SK-N-SH treated with all-trans-retinoic acid at 6 μM for 48 hours (cell line): ENCODE measurements around the gene GABBR1.

Experiments
- ATAC-seq: fragments of 200-7000 bp; cut with Tn5 transposase; 3 replicates; pipeline ENCODE4 v1.9.1; 2020; ENCODE audit warnings: mild to moderate bottlenecking, moderate library complexity
- ARNTL ChIP-seq: fragments of 450-650 bp; formaldehyde crosslinking; IDR thresholded peaks from 2 replicates; pipeline ENCODE4 v1.5.0; 2020; ENCODE audit warnings: low read depth, mild to moderate bottlenecking, moderate library complexity, borderline replicate concordance
- BACH2 ChIP-seq: fragments of 250-450 bp; sonication (Bioruptor Pico); IDR thresholded peaks from 2 replicates; pipeline ENCODE4 v1.9.0; 2021; ENCODE audit warnings: mild to moderate bottlenecking, borderline replicate concordance
- CSDC2 ChIP-seq: fragments of 250-450 bp; sonication (Bioruptor Pico); IDR thresholded peaks from 2 replicates; pipeline ENCODE4 v1.5.0; 2020; ENCODE audit warnings: mild to moderate bottlenecking, moderate library complexity
- ESRRG ChIP-seq: fragments of 250-450 bp; sonication (Bioruptor Pico); IDR thresholded peaks from 2 replicates; pipeline ENCODE4 v1.6.1; 2021; ENCODE audit warnings: mild to moderate bottlenecking
- GLIS3 ChIP-seq: fragments of 250-450 bp; sonication (Bioruptor Pico); IDR thresholded peaks from 2 replicates; pipeline ENCODE4 v1.5.0; 2020; ENCODE audit warnings: mild to moderate bottlenecking, moderate library complexity
- OSR1 ChIP-seq: fragments of 250-450 bp; sonication (Bioruptor Pico); IDR thresholded peaks from 2 replicates; pipeline ENCODE4 v1.8.0; 2022; ENCODE audit warnings: moderate library complexity, mild to moderate bottlenecking, inconsistent platforms
- RARB ChIP-seq: fragments of 250-450 bp; sonication (Bioruptor Pico); IDR thresholded peaks from 2 replicates; pipeline ENCODE4 v1.8.0; 2021; ENCODE audit warnings: mild to moderate bottlenecking, moderate library complexity
- SNAI2 ChIP-seq: fragments of 250-450 bp; sonication (Bioruptor Pico); IDR thresholded peaks from 2 replicates; pipeline ENCODE4 v1.5.0; 2020; ENCODE audit warnings: mild to moderate bottlenecking, moderate library complexity
- TCF4 ChIP-seq: fragments of 250-450 bp; sonication (Bioruptor Pico); IDR thresholded peaks from 2 replicates; pipeline ENCODE4 v1.8.0; 2021; ENCODE audit warnings: mild to moderate bottlenecking, moderate library complexity, borderline replicate concordance
- TOX ChIP-seq: fragments of 250-450 bp; sonication (Bioruptor Pico); IDR thresholded peaks from 2 replicates; pipeline ENCODE4 v1.8.0; 2021; ENCODE audit warnings: mild to moderate bottlenecking, moderate library complexity, borderline replicate concordance
- ZC3H10 ChIP-seq: fragments of 250-450 bp; sonication (Bioruptor Pico); IDR thresholded peaks from 2 replicates; pipeline ENCODE4 v1.5.1; 2021; ENCODE audit warnings: mild to moderate bottlenecking, moderate library complexity
- ZFP30 ChIP-seq: fragments of 450-650 bp; formaldehyde crosslinking; IDR thresholded peaks from 2 replicates; pipeline ENCODE4 v1.5.0; 2022; ENCODE audit warnings: mild to moderate bottlenecking, moderate library complexity
- ZNF565 ChIP-seq: fragments of 450-650 bp; formaldehyde crosslinking; conservative IDR thresholded peaks from 2 replicates; pipeline ENCODE4 v1.5.0; 2020; ENCODE audit warnings: low read depth, mild to moderate bottlenecking, moderate library complexity
- ZNF70 ChIP-seq: fragments of 450-650 bp; formaldehyde crosslinking; IDR thresholded peaks from 2 replicates; pipeline ENCODE4 v1.5.0; 2020; ENCODE audit warnings: mild to moderate bottlenecking, moderate library complexity
- ZNF8 ChIP-seq: fragments of 450-650 bp; formaldehyde crosslinking; IDR thresholded peaks from 2 replicates; pipeline ENCODE4 v1.5.0; 2020; ENCODE audit warnings: mild to moderate bottlenecking, moderate library complexity
- TF ChIP-seq, protein P1 (sequence below): fragments of 250-450 bp; sonication (Bioruptor Pico); IDR thresholded peaks from 2 replicates; pipeline ENCODE4 v1.8.0; 2020; ENCODE audit warnings: mild to moderate bottlenecking, moderate library complexity, borderline replicate concordance
- TF ChIP-seq, protein P2 (sequence below): fragments of 250-450 bp; sonication (Bioruptor Pico); IDR thresholded peaks from 2 replicates; pipeline ENCODE4 v1.5.1; 2020; ENCODE audit warnings: low read depth, mild to moderate bottlenecking, moderate library complexity
- TF ChIP-seq, protein P3 (sequence below): fragments of 250-450 bp; sonication (Bioruptor Pico); IDR thresholded peaks from 2 replicates; pipeline ENCODE4 v1.8.0; 2021; ENCODE audit warnings: low read depth, mild to moderate bottlenecking, moderate library complexity, borderline replicate concordance
- TF ChIP-seq, protein P4 (sequence below): fragments of 250-450 bp; sonication (Bioruptor Pico); IDR thresholded peaks from 2 replicates; pipeline ENCODE4 v1.5.1; 2021; ENCODE audit warnings: mild to moderate bottlenecking, moderate library complexity
- TF ChIP-seq, protein P5 (sequence below): fragments of 250-450 bp; sonication (Bioruptor Pico); IDR thresholded peaks from 2 replicates; pipeline ENCODE4 v1.5.0; 2020; ENCODE audit warnings: mild to moderate bottlenecking, moderate library complexity

GABBR1 gene

DNA sequence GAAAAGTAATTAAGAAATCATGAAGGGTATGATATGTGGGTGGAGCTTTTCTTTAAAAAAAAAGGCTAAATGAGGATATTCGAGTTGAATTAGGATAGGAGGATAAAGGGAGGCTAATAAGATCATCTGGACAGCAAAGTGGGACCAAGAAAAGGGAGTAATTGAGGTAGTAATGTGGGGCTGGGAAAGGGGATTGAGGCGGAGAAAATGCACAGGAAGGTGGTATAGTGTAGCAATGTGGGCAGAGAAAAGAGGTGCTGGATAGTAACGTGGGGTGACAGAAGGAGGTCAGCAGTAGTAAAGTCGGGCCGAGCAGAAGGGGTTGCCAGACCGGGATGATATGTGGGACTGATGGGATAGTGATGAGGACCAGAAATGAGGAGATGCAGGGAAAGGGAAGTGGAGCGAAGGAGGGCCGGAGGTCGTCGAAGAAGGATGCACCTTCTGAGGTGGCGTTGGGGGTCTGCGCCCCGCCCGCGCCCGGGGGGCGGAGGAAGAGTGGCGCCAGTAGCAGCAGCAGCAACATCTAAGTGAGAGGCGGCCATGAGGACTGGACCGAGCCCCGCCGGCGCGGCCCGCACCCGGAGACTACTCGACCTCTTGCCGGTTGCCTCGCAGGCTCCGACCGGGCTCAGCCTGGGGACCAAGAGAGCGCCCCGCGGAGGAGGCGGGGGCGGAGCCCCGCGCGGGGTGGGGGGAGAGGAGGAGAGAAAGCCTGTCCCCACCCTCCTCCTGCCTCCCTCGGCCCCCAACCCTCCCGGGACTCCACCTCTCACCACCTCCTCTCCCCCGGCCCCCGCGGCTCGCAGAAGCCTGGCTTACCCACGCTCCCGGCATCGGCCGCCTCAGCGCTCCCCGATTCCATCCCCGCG lies 887 bp downstream of the GABBR1 start (continued):
- TF ChIP-seq CSDC2 (CRISPR knock-in tag): no peak
- TF ChIP-seq ZNF70 (CRISPR knock-in tag): no peak

DNA sequence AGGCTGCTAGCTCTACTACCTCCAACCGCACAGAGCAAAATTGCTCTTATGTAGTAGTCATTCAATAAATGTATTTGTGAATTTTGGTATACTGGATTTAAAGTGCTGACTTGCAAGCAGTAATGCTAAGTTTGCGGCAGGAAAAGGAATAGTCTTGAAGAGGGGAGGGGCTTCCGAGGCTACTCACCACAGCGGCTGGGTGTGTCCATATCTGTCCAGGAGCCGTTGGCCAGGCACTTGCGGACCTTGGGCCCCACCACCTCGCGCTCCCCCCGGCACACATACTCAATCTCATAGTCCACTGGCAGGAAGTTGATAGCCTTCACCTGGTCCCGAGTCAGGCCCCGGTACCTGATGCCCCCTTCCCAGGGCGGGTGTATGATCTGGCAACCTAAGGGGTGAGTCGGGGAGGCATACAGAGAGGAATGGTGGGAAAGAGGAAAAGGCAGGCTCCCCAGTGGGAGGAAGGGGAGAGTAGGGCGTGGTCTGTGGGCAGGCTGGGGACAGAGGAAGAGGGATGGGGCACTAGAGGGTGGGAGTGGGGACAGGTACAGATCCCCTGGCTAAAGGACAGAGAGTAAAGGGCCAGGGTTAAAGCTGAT lies 1.7 kb downstream of the GABBR1 start:
- ATAC-seq: no peak
- TF ChIP-seq, protein P1, sequence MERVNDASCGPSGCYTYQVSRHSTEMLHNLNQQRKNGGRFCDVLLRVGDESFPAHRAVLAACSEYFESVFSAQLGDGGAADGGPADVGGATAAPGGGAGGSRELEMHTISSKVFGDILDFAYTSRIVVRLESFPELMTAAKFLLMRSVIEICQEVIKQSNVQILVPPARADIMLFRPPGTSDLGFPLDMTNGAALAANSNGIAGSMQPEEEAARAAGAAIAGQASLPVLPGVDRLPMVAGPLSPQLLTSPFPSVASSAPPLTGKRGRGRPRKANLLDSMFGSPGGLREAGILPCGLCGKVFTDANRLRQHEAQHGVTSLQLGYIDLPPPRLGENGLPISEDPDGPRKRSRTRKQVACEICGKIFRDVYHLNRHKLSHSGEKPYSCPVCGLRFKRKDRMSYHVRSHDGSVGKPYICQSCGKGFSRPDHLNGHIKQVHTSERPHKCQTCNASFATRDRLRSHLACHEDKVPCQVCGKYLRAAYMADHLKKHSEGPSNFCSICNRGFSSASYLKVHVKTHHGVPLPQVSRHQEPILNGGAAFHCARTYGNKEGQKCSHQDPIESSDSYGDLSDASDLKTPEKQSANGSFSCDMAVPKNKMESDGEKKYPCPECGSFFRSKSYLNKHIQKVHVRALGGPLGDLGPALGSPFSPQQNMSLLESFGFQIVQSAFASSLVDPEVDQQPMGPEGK (CRISPR knock-in tag): no peak
- TF ChIP-seq ESRRG (CRISPR knock-in tag) (no peak), ZFP30 (CRISPR knock-in tag) (no peak), TOX (CRISPR knock-in tag) (no peak), ZNF565 (CRISPR knock-in tag) (no peak), TCF4 (CRISPR knock-in tag) (no peak), GLIS3 (CRISPR knock-in tag) (no peak), CSDC2 (CRISPR knock-in tag) (no peak), BACH2 (CRISPR knock-in tag) (no peak), ZNF70 (CRISPR knock-in tag) (no peak), ZNF8 (CRISPR knock-in tag) (no peak), SNAI2 (no peak), OSR1 (CRISPR knock-in tag) (no peak), ZC3H10 (CRISPR knock-in tag) (no peak), ARNTL (CRISPR knock-in tag) (no peak)
- TF ChIP-seq, protein P2, sequence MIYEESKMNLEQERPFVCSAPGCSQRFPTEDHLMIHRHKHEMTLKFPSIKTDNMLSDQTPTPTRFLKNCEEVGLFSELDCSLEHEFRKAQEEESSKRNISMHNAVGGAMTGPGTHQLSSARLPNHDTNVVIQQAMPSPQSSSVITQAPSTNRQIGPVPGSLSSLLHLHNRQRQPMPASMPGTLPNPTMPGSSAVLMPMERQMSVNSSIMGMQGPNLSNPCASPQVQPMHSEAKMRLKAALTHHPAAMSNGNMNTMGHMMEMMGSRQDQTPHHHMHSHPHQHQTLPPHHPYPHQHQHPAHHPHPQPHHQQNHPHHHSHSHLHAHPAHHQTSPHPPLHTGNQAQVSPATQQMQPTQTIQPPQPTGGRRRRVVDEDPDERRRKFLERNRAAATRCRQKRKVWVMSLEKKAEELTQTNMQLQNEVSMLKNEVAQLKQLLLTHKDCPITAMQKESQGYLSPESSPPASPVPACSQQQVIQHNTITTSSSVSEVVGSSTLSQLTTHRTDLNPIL (CRISPR knock-in tag): no peak
- TF ChIP-seq, protein P3, sequence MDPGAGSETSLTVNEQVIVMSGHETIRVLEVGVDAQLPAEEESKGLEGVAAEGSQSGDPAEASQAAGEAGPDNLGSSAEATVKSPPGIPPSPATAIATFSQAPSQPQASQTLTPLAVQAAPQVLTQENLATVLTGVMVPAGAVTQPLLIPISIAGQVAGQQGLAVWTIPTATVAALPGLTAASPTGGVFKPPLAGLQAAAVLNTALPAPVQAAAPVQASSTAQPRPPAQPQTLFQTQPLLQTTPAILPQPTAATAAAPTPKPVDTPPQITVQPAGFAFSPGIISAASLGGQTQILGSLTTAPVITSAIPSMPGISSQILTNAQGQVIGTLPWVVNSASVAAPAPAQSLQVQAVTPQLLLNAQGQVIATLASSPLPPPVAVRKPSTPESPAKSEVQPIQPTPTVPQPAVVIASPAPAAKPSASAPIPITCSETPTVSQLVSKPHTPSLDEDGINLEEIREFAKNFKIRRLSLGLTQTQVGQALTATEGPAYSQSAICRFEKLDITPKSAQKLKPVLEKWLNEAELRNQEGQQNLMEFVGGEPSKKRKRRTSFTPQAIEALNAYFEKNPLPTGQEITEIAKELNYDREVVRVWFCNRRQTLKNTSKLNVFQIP: no peak
- TF ChIP-seq, protein P4, sequence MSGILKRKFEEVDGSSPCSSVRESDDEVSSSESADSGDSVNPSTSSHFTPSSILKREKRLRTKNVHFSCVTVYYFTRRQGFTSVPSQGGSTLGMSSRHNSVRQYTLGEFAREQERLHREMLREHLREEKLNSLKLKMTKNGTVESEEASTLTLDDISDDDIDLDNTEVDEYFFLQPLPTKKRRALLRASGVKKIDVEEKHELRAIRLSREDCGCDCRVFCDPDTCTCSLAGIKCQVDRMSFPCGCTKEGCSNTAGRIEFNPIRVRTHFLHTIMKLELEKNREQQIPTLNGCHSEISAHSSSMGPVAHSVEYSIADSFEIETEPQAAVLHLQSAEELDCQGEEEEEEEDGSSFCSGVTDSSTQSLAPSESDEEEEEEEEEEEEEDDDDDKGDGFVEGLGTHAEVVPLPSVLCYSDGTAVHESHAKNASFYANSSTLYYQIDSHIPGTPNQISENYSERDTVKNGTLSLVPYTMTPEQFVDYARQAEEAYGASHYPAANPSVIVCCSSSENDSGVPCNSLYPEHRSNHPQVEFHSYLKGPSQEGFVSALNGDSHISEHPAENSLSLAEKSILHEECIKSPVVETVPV (CRISPR knock-in tag): no peak

DNA sequence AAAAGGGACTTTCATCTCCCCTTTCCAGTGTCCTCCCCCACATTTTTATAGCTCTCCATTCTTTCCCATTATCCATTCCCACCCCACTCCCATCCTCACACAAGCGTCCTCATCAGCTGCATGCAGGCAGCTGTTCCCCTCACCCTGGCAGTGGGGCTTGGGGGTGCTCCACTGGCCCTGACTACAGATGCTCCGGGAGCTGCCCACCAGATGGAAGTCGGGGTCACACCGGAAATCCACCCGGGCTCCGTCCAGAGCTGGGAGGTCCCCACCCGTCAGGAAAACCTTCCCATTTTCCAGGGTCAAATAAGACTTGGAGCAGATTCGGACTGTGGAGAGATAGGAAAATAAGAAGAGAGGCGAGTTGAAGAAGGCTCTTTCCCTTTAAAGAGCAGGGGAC lies 2.7 kb downstream of the GABBR1 start:
- no peak for ATAC-seq
- no peak for TF ChIP-seq RARB (CRISPR knock-in tag)
- no peak for TF ChIP-seq GLIS3 (CRISPR knock-in tag)
- TF ChIP-seq ZC3H10 (CRISPR knock-in tag): no peak
- TF ChIP-seq CSDC2 (CRISPR knock-in tag): no peak
- TF ChIP-seq, protein P5, sequence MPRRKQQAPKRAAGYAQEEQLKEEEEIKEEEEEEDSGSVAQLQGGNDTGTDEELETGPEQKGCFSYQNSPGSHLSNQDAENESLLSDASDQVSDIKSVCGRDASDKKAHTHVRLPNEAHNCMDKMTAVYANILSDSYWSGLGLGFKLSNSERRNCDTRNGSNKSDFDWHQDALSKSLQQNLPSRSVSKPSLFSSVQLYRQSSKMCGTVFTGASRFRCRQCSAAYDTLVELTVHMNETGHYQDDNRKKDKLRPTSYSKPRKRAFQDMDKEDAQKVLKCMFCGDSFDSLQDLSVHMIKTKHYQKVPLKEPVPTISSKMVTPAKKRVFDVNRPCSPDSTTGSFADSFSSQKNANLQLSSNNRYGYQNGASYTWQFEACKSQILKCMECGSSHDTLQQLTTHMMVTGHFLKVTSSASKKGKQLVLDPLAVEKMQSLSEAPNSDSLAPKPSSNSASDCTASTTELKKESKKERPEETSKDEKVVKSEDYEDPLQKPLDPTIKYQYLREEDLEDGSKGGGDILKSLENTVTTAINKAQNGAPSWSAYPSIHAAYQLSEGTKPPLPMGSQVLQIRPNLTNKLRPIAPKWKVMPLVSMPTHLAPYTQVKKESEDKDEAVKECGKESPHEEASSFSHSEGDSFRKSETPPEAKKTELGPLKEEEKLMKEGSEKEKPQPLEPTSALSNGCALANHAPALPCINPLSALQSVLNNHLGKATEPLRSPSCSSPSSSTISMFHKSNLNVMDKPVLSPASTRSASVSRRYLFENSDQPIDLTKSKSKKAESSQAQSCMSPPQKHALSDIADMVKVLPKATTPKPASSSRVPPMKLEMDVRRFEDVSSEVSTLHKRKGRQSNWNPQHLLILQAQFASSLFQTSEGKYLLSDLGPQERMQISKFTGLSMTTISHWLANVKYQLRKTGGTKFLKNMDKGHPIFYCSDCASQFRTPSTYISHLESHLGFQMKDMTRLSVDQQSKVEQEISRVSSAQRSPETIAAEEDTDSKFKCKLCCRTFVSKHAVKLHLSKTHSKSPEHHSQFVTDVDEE (CRISPR knock-in tag): no peak
- no peak for TF ChIP-seq ZNF565 (CRISPR knock-in tag)
- TF ChIP-seq, all 23 proteins: peak for 0
